Measurements from ENCODE around the gene PRPF6.
"Not testable (repeated sequence)": the region's sequence is repeated elsewhere in the genome, so short reads cannot be mapped to it uniquely, and the experiment has no call there.

Gene PRPF6

DNA sequence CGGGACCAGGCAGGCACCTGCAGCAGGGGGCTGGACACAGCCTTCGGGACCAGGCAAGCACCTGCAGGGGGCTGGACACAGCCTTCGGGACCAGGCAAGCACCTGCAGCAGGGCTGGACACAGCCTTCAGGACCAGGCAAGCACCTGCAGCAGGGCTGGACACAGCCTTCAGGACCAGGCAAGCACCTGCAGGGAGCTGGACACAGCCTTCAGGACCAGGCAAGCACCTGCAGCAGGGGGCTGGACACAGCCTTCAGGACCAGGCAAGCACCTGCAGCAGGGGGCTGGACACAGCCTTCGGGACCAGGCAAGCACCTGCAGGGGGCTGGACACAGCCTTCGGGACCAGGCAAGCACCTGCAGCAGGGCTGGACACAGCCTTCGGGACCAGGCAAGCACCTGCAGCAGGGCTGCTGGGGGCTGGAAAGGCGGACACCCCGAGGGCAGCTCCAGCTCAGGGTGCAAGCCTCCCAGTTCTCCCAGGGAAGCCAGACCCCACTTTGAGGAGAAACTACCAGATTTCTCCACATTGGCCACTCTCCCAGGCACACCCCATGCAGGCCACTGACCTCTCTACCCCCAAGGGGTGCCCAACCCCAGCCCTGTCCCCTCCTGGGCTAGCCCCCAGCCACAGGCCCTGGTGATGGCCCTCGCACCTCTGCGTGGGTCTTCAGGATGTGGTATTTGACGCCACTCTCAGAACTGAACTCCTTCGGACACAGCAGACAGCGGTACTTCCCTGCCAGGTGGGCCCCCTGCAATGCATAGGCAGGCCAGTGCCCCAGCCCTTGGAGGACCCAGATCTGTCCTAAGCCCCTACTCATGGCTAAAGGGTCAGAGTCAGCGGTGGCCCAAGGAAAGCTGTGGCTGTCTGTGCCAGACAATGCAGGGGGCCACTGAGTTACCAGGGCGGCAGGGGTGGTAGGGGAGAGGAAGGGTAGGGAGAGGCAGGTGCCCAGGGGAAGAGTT, 20.0 kb upstream of the PRPF6 start:
- not testable (repeated sequence) for DNase-seq (ENCODE audit: low read depth)

DNA sequence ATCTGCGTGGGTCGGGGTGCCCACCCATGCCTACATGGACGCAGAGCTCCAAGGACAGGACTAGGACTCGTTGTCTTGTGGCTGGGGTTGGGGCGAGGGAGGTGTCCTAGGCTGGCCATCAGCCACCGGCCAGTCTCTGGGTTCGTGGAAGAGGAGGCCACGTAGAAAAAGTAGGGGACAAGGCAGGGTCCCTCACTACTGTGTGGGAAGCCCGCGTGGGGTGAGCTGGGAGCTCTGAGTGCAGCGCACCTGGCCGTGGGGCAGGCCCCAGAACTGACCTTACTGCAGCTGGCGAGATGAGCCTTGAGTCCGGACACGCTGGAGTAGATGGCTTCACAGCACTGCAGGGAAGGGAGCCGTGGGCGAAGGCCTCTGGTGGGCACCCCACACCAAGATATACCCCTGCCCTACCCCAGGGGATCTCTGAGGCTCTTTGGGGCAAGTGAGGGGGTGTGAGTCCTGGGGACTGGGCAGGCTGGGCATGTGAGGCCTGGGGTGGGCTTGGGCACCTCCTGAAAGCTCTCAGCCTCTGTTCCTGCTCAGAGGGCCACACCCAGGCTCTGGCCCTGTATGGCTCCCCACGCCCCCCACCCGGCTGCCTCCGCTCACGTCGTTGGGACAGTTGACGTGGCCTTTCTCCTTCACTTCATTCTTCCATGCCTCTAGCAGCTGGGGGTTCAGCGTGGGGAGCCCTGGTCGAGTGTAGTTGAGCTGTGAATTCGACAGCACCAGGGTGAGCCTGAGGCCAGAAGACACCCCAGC, 19.1 kb upstream of the PRPF6 start:
- no peak for DNase-seq (ENCODE audit: low read depth)

DNA sequence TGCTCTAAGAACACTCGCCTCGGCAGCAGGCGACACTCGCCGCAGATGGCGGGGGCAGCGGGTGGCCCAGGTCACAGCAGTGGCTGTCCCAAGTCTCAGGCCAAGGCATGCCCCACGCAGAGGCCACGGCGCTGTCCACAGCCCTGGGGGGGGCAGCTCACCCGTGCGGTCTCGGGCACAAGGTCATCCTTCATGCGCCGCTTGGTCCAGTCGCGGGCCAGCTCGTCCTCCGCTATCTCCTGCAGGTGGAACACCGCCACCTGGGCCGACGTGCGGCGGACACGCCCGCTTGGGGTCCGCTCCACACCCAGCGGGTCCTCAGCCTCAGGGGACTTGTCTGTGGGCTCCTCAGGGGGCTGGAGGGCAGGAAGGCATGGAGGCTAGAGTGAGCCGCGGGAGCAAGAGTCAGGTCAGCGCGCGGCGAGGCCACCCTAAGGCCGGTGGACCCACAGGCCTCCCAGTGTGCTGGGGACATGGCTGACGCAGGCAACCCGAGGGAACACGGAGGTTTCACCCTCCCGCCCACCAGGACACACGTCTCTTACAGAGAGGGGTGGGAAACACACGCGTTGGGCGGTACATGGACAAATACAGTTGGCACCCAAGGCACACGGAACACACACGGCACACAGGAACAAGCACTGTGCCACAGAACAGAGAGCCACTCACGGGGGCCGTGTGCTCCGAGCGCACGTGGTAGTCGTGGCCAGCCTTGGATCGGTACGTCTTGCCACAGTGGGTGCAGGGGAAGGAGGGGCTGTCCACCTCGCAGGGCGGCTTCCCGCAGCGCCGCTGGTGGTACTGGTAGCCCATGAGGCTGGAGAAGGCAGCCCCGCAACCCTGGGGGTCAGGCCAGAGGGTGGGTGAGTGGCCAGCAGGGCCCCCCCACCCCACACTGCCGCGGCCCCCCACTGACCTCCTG, 18.2 kb upstream of the PRPF6 start:
- DNase-seq (ENCODE audit: low read depth), result no peak

DNA sequence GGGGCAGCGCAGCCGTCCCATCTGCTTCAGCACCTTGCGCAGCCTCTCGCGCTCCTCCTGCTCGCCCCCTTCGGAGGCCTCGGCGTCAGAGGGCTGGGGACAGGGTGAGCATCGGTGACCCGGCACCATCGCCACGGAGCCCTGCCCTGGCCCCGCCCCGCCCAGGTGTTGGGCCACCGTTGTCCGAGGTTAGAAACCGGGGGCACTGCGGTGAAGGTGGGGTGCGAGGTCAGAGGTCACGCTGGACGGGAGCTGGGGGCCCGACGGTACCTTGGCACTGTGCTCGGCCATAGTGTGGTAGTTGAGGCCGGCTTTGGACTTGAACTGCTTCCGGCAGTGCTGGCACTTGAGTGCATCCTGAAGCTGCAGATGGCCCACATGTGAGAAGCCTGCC, 17.6 kb upstream of the PRPF6 start:
- no peak for DNase-seq (ENCODE audit: low read depth)

DNA sequence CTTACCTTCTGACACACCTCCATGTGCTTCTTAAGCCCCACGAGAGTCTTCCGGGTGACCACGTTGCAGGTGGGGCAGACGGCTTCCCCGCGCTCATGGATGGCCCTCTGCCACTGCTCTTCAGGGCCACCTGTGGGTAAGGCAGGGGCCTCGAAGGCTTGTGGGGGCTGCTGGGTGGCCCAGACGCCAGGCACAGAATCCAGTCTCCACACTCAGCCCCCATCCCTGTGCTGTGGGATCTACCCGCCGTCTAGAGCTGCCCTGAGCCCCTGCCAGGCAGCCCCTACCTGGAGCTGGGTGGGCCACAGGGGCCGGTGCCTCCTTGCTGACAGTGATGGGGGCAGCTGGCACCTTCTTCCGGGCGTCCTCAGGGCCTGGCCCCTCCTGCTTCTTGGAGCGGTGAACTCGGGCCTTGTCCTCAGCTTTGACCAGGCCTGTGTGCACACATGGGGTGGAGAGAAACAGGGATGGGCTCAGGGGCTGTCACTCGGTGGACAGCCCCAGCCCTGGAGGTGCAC, 17.1 kb upstream of the PRPF6 start:
- DNase-seq (ENCODE audit: low read depth), result no peak

DNA sequence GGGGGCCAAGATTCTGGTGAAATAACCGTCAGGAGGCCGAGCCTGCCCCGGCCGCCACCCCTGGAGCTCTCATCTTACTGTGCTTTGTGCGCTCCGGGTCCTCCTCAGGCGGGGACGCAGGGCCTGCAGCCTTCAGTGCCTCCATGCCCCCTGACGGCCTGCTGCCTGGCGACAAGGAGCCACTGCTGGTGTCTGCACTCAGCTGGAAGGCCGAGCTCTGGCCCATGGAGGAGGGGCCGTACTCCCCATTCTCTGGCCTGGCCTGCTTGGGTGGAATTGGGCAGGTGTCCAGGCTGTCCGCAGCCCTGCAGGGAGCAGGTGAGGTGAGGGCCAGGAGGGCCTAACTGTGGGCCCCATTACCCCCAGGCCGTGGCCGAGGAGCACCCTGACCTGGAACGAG, 16.5 kb upstream of the PRPF6 start:
- no peak for DNase-seq (ENCODE audit: low read depth)

DNA sequence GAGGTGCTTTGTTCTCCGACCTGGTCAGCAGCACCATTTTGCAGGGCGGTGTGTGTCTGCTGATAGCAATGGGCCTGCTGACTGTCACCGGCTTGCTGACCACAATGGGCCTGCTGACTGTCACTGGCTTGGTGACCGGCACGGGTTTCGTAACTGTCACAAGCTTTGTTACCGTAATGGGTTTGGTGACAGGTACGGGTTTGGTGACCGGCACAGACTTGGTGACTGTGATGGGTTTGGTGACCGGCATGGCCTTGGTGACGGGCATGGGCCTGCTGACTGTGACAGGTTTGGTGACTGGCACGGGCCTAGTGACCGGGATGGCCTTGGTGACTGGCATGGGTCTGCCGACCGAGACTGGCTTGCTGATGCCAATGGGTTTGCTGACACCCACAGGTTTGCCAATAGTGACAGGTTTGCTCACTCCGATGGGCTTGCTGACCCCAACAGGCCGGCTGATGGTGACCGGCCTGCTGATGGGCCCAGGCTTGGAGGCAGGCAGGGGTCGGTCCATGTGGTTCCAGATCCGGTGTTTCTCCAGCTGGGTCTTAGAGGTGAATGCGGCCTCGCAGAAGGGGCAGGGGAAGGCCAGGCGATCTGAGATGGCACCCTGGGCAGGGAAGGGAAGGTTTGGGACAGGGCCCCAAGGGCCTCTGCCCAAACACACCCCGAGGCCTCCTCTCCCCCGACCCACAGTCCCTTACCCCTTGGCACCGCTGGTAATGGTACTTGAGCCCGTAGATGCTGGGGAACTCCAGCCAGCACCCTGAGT, 14.6 kb upstream of the PRPF6 start:
- DNase-seq (ENCODE audit: low read depth), result no peak

DNA sequence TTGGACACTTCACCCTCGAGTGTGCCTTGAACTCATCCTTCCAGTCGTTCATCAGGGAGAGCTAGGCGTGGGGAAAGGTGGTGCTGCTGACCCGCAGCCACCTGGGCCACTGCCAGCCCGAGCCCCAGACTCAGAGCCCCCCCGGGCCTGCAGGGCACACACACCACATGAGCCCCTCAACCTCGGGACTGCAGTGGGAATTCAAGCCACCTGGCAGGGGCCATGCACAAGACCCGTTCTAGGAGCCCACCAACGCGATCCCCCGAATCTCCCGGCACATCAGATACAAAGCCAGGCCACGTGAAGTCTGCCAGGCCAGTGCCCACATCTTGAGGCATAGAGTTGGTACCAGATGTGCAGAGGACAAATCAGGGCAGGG, 14.0 kb upstream of the PRPF6 start:
- DNase-seq (ENCODE audit: low read depth), result no peak

DNA sequence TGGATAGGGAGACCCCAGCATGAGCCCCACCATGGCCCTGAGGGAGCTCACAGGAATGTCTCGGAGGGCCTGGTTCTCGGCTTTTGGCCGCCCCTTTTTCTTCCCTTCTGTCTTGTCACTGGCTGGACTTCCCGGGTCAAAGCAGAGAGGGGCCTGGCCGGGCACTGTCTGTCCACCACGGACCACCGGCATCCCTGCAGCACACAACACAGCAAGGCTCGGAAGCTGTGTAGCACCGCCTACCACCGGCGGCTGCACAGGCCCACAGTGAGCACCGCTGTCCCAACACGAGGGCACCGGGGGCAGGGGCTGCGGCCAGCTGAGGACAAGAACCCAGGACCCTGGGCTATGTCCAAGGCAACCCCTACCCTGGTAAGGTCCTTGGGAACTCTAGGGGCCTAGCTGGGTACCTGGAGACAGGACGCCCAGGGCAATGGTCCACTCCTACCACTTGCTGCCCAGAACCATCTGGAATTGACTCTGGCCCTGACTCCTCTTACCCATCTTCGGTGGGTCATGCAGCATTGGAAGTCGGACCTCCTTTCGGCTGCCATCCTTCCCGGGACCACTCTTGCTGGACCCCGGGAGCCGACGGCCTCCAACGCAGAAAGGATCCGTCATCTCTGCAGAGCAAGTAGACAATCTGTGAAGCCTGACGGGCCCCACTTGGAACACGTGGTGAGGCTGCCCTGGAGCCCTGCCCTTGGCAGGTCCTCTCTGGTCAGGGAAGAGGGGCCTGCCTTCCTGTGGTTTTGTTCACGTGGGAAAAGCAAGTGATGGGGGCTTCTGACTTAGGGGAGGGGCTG, 13.4 kb upstream of the PRPF6 start:
- no peak for DNase-seq (ENCODE audit: low read depth)

DNA sequence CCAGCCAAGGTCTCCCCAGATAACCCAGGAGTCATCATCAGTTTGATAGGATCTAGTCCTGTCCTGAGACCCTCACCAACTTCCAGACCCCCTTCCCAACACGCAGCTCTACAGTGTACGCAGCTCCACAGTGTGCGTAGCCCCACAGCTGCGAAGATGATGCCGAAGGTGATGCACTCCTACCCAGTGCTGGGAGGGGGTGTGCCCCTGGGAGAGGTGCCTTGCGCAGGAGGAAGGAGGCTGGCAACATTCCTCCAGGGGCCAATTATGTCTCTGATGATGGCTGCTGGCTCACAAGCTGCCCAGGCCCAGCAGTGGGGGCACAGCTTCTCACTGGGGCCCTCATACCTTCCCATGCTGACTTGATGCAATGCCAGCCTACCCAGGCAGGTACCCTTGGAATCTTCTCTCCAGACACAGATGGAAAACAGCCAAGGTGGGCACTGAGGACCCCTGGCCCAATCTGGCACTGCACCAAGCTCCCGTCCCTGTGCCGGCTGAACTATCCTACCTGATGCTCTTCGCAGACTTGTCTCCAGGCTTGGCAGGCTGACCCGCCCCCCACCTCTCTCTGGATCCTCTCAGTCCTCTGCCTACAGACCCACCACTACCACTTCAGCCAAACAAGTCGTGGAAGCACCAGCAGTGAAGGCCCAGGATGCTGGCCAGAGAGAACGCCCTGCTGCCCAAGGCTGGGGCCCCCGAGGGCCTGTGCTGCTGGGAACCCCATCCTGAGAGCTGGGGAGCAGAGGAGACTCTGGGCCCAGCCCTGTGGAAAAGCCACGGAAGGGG, 12.6 kb upstream of the PRPF6 start:
- no peak for DNase-seq (ENCODE audit: low read depth)

DNA sequence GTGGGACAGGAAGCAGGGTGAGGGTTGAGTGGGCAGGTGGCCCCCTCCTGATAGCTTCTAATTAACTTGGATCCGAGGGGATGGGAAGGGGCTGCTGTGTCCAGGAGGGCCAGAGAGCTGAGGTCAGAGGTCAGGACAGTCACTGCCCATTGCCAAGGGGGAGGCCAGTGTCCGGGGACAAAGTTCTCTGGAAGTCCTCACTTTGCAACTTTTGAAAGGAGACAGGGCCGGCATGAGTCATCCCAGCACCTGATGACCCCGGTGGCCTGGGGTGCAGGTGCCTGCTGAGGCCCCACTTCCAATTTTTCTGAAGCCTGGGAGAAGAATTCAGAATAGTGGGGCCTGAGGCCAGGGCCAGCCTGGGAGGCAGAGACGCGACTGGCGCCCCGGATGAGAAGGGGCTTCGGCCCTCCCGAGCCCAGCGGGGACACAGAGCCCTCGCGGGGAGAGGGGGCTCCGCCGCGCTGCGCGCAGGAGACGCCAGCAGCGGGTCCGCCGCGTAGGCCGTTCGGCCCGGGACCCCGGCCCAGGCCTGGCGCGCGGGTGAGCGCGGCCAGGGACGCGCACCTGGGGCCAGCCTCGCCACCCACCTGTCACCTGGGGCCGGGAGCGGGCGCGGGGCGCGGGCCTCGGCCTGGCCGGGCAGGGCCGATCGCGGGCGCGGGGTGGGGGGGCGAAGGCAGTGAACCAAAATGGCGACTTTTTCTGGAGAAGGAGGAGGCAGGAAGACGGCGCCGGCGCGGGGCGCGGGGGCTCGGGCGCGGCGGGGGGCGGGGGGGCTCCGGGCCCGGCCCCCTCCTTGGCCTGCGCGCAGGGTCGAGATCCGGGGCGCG, 11.8 kb upstream of the PRPF6 start:
- DNase-seq (ENCODE audit: low read depth), result no peak

DNA sequence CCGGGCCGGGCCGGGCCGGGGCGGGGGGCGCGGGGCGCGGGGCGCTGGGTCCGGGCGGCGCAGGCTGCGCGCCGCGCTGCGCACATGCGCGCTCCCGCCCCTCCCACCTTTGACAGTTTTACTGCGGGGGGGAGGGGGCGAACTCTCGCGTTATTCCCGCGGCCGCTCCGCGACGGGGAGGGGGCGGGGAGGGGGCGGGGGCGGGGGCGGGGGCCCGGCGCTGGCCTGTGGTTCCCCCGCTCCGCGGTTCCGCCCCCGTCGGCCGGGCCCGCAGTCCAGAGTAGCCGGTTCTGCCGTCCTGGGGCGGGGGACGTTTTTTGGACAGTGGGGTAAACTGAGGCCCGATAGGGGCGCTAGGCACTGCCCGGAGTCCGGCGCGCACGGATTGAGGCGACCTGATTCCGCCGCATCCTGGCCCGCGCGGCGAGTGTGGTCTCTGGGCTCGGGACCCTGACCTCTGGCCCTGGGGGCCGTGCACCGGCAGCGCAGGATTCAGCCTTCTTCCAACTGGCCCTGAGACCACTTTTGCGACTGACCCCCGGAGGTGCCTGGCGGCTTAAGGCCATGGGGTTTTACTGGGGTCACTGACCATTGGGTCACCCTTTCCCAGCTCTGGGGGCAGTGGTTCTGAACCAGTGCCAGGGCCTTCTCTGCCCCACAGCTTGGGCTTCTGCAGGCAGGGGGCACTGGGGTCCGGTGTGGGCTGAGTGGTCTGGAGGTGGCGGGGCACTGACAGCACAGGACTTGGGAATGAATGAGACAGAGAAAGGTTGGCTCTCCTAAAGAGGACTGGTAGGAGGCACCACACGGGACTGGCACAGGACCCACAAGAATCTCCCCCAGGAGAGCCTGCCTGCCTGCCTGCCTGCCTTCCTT, 10.9 kb upstream of the PRPF6 start, which contains the start of gene ZNF512B:
TSS of gene ZNF512B (minus strand) at position 93 of the 876 bp plus-strand sequence. CDS start 1,980 bp downstream, outside the sequence.
- no peak for DNase-seq (ENCODE audit: low read depth)

DNA sequence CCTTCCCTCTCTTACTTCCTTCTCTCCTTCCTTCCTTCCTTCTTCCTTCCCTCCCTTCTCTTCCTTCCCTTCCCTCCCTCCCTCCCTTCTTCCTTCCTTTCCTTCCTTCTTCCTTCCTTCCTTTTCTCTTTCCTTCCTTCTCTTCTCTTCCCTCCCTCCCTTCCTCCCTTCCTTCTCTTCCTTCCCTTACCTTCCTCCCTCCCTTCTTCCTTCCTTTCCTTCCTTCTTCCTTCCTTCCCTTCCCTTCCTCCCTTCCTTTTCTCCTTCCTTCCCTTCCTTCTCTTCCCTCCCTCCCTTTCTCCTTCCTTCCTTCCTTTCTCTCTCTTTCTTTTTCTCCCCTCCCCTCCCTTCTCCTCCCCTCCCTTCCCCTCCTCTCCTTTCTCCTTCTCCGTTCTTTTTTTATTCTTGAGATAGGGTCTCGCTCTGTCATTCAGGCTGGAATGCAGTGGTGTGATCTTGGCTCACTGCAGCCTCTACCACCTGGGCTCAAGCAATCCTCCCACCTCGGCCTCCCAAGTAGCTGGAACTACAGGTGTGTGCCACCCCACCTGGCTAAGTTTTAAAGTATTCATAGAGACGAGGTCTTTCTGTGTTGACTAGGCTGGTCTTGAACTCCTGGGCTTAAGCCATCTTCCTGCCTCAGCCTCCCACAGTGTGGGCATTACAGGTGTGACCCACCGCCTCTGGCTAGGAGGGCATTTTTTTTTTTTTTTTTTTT, 10.1 kb upstream of the PRPF6 start:
- DNase-seq (ENCODE audit: low read depth), result no peak

DNA sequence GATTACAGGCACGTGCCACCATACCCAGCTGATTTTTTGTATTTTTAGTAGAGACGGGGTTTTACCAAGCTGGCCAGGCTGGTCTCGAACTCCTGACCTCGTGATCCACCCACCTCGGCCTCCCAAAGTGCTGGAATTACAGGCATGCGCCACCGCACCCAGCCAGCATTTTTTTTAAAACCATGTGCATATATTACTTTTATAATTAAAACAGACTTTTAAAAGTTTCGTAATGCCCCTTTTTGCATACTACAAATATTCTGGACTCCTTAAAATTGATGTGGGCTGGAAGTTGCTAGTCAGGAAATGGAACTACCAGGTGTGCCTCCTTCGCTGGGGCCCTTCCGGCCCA, 9.0 kb upstream of the PRPF6 start:
- not testable (repeated sequence) for DNase-seq (ENCODE audit: low read depth)

DNA sequence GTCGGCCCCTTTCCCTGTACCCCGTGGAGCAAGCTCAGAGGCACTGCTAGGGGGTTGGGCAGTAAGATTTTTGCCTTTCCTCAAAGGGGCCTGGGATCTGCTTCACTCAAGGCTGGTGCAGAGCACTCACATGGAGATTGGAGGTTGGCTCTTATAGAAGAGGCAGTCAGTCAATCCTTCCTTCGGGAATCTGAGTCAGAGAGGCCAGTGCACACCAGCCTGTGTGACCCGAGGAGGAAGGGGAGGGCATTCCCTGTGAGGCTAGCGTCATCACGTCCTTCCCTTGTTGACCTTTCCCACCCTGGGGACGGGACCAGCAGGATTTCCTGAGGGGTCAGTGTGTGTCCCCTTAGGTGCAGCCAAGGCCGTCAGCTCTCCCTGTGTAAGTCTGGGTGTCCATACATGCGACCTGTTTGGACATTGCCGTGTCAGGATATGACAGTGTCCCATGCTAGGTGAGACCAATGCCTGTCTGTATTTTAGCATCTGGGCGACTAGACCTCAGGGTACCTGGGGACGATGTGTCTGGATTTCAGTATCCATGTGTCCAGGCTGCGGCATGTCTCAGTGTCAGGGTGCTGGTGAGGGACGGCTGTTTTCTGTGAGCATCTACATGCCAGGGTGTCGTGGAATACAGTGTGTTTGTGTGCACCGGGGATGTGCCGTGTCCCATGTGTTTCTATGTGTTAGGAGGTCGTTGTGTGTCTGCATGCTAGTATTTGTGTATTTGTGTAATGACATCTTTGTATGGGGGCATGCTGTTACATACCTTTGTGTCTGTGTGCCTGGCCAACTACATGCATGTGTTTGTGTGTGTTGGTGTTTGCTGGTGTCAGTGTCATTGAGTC, 8.4 kb upstream of the PRPF6 start:
- DNase-seq (ENCODE audit: low read depth), result no peak

DNA sequence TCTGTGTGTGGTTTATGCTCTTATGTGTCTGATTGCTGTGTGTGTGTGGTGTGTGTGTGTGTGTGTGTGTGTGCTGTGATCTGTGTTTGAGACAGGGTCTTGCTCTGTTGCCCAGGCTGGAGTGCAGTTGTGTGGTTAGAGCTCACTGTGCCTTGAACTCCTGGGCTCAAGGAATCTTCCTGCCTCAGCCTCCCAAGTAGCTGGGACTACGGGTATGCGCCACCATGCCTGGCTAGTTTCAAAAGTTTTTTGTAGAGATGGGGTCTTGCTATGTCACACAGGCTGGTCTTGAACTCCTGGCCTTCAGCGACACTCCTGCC, 7.8 kb upstream of the PRPF6 start:
- DNase-seq (ENCODE audit: low read depth), result no peak

Measured in HS-27A (cell line).